GM19395 (cell line): ENCODE data around the gene OR10A6.

Experiments
- ATAC-seq: cut with Tn5 transposase; IDR thresholded peaks from one replicate; pipeline ENCODE4 v1.9.1; 2021; ENCODE audit warnings: mild to moderate bottlenecking, moderate library complexity; ENCODE audit not compliant: unreplicated experiment

The OR10A6 gene, protein sequence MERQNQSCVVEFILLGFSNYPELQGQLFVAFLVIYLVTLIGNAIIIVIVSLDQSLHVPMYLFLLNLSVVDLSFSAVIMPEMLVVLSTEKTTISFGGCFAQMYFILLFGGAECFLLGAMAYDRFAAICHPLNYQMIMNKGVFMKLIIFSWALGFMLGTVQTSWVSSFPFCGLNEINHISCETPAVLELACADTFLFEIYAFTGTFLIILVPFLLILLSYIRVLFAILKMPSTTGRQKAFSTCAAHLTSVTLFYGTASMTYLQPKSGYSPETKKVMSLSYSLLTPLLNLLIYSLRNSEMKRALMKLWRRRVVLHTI

DNA sequence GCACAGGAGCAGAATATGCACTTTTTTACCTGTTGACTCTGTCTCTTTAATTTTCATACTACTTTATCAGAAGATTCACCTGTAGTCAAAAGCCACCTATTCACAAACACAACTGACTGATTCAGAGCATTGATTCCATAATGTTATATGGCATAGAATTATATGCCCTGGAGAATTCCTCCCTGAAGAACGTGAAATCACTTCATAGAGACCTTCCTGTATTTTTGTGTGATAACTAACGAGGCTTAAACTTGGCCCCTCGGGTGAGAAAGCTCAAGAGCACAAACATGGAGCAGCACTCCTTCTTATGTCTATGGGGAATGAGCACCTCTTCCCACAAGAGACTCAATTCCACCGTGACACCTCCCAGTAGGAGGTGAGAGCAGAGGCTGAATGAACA lies at the start of gene OR10A6:
Gene OR10A6, minus strand, starts transcription at position 101 of the 400 bp plus-strand sequence. CDS start 2,606 bp downstream, outside the sequence.
- no peak for ATAC-seq

DNA sequence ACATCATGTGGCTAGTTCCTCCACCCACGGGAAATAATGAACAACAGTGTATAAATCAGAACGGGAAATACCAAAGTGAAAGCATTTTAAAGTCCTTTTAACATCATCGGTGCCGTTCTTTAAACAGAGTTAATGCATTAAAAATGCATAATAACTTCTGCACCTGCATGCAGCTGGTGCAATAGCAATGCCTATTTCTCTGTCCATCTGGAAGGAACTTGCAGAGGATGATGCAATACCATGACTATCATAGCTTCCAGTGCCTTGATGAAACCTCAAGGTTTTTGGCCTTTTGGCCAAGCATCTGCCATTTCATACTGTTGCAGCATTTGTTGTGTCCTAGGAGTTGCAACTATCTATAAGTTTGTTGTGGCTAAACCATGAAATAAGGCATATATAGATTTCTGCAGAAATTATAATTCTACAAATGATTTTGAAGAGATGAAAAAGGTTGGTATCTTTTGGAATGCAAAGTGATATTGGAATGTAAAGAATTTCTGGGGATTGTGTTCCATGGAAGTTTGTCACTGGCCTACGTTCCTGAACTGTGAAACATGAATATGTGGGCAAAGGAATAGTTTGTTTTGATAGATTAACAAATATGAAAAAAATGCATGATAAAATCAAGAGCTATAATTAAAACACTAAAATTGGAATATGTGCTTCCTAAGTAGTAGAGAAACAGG lies 46.3 kb upstream of the OR10A6 start:
- ATAC-seq: no peak

DNA sequence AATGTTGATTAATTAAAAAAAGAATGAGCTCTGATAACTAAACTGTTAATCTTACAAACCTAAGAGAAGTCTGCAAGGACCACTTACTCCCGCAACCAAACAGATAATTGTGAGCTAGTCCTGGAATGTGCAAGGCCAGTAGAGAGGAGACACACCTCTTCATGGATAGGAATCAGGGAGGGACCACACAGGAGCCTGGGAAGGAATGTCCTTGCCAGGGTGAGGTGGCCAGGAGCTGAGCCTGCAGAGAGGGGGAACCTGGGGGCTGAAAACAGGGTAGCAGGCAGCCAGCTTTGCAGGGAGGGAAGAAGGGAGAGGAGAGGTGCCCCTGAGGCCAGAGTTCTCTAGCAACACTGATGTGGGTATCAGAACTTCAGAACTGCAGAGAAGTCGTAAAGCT lies 43.6 kb upstream of the OR10A6 start:
- ATAC-seq: no peak

DNA sequence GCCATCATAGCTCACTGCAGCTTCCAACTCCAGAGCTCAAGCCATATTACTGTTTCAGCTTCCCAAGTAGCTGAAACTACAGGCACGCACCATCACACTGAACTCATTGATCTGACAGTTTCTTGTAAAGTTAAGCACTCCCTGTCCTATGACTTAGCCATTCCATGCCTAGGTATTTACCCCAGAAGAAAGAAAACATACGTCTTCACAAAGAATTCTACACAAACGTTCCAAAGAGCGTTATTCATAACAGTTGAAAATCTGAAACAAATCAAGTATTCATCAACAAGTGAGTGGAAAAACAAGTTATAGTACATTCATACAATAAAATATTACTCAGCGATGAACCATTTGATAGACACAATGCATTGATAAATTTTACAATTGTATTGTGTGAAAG lies 41.9 kb upstream of the OR10A6 start:
- ATAC-seq: no peak

DNA sequence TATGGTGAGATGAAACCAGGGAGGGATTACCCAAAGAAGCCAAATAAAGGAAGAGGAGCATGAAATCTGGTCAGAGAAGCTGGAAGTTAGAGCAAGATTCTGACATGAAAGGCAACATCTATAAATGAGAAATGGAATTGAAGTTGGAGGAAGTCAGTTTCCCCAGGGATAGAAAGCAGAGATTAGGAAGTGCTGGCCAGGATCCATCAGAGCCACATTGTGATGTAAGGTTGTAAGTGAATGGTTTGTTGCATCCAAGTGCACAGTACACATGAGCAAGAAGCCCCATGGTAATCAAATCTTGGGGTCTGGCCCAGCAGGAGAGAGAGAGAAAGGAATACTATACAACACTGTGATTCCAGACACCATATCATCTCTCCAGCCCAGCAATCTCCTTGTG lies 40.8 kb upstream of the OR10A6 start:
- no peak for ATAC-seq

DNA sequence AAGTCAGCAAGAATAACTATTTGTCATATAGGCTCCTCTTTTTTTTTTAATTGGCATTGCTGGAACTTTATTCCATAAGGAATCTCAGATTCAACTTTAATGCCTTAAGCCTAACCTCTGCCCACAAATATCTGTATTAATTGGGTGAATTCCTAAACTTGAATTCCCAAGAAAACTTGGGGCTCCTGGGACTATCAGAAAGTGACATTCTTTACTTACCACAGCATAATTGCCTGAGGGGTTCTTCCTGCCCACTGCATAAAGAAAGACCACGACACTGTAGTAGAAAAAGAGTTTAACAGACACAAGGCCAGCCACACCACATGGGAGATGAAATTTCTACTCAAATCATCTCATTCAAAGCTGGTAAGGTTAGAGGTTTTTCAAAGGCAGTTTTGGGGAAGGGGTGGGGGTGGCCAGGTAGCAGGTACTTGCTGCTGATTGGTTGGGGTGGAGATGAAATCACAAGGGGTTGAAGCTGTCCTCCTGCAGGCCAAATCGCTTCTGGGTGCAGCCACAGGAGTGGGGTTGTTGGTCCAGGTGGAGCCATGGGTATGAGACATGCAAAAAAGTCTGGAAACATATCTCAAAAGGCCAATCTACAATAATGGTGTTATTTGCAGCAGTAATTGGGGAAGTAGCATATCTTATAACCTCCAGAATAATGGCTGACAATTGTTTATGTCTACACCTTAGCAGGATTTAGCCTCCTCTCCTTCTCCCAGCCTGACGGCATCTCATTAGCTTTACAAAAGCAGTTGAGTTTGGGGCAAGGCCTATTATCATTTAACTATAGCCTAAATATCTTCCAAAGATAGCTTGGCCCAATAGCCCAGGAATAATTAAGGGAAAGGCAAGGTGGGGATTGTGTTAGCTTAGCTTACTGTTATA lies 38.9 kb upstream of the OR10A6 start:
- ATAC-seq: no peak

DNA sequence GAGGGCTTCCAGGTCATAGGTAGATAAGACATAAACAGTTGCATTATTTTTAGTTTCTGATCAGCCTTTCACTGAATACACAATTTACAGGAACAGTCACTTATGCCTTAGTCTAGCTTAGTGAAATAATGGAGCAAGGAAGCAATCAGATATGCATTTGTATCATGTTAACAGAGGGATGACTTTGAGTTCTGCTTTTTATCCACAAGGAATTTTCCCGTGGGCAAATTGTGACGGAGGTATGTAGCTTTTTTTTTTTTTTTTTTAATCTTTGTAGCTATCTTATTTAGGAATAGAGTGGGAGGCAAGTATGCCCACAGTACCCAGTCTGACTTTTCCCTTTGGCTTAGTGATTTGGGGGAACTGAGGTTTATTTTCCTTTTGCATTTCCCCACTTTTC lies 37.6 kb upstream of the OR10A6 start:
- no peak for ATAC-seq

DNA sequence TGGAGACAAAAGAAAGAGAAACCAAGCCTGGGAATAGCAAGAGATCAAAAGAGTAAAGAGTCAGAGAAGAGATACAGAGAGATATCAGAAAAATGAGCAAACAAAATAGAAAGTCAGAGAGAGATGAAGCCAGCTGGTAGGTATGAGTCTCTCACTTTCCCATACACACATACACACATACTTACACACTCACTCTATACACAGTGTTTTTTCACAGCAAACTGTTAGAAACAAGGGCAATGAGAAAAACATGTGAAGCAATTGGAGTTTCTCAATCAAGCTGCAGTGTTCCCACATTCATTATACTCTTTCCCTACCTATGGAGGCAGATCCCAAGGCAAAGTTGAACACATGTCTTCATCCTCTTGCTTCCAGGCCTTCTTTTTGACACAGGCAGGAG lies 36.8 kb upstream of the OR10A6 start:
- ATAC-seq: no peak

DNA sequence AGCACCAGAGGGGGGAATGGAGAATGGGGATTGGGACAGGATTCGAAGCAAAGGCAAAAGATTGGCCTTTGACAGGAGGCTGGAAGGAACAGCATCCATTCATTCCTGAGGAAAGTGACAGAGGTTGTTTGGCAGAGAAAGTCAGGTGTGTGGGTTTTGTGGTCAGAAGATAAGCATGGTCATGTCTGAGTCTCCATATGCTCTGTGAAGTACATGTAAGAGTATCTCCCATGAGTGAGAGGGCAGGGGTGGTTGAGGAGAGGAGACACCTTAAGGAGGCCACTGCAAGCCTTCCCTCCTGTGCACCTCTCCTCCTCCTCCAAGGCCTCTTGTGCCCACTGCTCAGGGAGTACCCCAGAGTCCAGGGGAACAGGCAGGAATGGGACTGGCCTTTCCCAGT lies 36.0 kb upstream of the OR10A6 start:
- no peak for ATAC-seq

DNA sequence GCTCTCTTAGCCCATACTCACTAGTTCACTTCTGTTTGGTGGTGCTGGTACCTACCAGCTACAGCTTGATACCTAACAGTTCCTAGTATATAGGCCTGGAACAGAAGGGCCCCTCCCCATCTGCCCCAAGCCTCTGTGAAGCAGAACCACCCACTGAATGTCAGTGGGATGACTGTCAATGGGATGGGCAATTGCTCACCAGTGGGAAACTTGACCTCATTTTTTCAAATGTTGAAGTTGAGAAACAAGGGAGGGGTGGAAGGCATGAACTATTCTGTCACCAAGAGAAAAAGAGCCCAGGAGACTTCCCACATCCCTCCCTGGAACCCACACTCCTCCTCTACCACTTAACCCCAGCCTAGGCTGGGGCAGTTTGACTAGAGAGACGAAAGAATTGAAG lies 34.3 kb upstream of the OR10A6 start, which contains the start of gene NLRP10:
Gene NLRP10, minus strand, starts transcription at position 62 of the 400 bp plus-strand sequence. CDS start 1,952 bp downstream, outside the sequence.
- no peak for ATAC-seq

DNA sequence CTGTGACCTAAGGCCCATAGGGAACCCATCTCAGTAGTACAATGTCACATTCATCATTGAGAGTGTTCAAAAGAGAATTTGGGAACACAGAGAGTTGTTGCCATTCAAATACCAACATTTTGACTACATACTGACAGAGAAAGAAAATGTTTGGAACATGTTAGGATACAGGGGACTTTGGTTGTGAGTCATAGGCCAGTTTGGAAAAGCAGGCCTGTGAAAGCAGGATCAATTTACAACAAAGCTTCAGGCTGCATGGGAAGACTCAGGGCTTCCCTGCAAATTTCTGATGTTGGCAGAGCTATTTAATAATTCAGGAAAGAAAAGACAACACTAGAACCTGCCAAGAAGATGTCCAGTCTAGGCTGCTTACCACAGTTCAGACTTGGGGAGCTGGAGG lies 33.8 kb upstream of the OR10A6 start:
- ATAC-seq: no peak

DNA sequence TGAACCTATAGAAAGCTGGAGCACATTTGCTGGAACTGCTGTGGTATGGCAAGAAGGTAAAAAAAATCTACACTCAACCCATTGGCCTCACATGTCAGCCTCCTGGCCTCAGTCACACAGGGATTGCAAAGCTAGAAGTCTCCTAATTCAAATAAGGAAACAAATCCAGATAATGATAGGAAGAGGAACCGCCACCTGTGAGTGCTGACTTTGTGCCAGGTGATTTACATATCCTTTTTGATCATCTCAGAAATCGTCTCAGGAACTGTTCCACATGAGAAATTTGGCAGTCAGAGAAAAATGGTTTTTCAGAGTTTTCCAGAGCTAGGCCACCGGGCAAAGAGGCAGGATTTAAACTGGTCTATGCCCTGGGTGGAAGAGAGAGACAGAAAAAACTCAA lies 33.2 kb upstream of the OR10A6 start:
- no peak for ATAC-seq

DNA sequence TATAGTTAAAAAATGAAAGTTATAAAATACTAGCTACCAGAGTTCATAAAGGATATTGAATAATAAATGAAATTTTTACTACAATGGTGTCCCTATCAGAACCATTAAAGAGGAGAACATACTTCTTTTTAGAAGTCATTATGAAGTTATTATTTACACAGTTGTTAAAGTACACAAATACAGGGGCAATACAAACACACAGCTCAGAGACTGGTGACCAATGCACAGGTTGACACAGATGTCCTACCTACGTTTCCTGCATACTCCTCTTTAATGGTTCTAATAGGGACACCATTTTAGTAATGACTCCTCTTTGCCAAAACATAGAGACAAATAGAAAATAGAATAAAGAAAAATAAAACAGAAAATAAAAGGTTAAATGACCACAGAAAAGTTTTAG lies 24.1 kb upstream of the OR10A6 start:
- no peak for ATAC-seq

DNA sequence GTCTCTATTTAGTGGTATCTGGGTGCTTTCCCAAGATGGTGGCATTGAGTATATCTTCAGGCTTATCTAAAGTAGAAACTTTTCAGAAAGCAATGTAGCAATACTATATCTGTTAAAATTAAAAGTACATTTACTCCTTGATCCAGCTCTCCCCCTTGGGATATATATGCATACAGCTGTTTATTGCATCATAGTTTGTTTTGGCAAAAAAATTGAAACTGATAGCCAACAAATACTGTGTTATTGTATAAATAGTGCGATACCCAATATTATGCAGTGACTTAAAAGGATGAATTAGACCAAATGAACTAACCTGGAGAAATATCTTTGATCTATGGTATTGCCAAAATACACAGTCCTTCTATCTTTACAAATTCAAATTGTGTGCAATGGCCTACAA lies 18.9 kb upstream of the OR10A6 start:
- ATAC-seq: no peak

DNA sequence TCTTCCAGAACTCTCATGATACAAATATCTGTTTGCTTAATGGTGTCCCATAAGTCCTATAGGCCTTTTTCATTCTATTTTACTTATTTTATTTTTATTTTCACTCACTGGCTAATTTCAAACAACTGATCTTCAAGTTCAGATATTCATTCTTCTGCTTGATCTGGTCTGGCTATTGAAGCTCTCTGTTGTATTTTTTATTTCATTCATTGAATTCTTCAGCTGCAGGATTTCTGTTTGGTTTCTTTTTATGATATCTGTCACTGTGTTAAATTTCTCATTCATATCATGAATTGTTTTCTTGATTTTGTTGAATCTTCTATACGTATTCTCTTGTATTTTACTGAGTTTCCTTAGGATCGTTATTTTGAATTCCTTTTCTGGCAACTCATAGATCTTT lies 13.1 kb upstream of the OR10A6 start:
- ATAC-seq: no peak

DNA sequence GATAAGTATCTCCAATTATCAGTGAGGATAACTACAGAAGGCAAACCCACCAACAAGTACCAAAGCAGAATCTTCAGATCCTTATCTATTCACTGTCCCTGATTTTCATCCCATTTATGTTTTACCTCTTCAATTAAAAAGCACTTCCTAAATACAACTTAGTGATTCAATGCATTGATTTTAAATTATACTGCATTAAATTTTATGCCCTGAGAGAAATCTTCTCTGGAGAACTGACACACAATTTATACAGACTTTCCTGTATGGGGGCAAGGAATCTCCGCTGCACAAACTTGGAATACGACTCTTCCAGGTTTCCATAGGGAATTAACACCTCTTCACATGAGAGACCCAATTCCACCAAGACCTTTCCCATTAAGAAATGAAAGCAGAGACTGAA lies 10.5 kb upstream of the OR10A6 start, which contains the start of gene OR10A3:
Gene OR10A3, minus strand, starts transcription at position 101 of the 400 bp plus-strand sequence. CDS start 2,188 bp downstream, outside the sequence.
- ATAC-seq: no peak

DNA sequence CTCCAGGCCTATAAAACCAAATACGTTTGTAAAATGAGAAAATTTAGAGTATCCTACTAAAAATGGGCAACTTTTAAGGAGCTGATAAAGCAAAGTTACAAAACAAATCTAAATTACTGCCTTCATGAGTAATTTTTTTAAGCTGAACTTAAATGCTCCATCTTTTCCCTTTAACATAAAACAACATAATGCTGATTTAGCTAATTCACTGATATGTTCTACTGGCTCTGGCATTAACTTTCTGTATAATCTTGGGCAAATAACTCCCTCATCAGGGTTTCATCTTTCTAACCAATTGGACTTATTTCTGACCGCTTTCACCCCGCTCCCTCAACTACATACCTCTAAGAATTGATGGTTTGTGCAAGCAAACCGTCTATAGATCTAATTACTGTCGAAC lies 10.1 kb upstream of the OR10A6 start:
- ATAC-seq: no peak

DNA sequence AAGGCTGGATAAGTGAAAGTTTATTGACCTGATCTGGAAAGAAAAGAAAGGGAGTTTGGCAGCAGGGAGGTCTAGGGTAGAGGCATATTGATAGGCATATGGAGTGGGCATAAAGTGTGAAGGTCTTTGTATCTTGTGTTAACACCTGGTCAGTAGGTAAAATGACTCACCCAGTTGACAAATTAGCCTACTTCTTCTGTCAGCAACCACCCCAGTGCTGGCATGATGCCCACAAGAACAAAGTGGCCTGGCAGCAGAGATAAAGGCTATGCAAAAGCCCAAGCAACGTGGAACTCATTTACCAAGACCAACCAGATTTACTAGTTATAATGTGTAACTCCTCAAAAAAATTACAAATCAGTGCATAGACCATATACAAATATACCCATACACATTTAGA lies 5.5 kb upstream of the OR10A6 start:
- ATAC-seq: no peak

DNA sequence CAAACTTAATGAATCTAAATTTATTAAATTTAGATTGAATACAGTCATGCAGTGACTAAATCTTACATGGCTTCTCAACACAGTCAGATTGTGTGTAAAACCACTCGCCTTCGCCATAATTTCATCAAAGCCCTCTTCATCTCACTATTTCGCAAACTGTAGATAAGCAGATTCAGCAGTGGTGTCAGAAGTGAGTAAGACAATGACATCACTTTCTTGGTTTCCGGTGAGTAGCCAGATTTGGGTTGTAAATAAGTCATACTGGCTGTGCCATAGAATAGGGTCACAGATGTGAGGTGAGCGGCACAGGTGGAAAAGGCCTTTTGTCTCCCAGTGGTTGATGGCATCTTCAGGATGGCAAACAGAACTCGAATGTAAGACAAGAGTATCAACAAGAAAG lies 3.4 kb downstream of the OR10A6 start:
- no peak for ATAC-seq

DNA sequence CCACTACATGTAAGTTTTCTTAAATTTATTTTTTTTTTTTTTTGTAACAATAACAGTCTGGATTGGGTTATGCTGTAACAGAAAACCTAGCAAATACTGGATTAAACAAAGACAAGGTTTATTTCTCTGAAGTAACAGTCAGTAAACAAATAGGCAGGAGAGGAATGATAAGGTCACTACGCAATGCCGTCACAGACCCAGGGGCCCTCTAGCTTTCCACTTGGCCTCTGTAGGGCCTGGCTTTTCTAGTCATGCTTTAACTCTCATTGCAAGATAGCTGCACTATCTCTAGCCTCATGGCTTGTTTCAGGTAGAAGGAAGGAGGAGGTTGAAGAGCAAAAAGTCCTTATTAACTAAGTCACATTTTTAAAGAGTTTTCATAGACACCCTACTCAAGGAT lies 6.5 kb downstream of the OR10A6 start:
- no peak for ATAC-seq

DNA sequence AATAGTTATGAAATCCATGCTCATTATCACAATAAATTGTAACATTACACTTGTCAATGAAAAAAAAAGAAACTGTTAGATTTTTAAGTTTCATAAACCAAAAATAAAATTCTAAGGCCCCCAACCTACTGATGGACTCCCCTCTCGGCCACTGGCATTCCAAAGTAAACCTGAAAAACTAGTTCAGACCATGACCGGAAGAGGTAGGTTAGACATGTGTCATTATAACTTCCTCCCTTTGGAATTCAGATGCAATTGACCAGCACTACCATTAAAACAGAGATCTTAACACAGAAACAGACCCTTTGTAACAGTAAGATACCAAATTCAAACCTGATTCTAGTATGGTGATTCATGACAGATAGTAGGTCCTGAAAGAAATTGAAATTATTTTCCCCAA lies 12.9 kb downstream of the OR10A6 start:
- ATAC-seq: no peak
